Occipital lobe (tissue), 2 donors: Measurements from ENCODE around the gene RNU6-9. TPM values are rescaled to one million over a fixed set of nuclear protein-coding genes. Genes with fewer than 3 reads are reported as not detected.
"Not testable (repeated sequence)": the region's sequence is repeated elsewhere in the genome, so short reads cannot be mapped to it uniquely, and the experiment has no call there.

Source experiments
- DNase-seq: peaks from one replicate; lab custom pipeline; 2025; lab: John Stamatoyannopoulos, UW
- total RNA-seq: library from RNA; depleted of rRNA; stranded (reverse); fragments of >200 nt; gene quantifications from one replicate; pipeline ENCODE4 v1.2.3, GENCODE V29; 2014

The RNU6-9 gene
- total RNA-seq, 1 donor from 2014 or later = not detected

GRCh38 chr19:877992-878660 lies 15.2 kb upstream of the RNU6-9 start:
- DNase-seq = not testable (repeated sequence)

GRCh38 chr19:878751-879561 lies 14.3 kb upstream of the RNU6-9 start:
- DNase-seq = not testable (repeated sequence)

GRCh38 chr19:879711-880438 lies 13.4 kb upstream of the RNU6-9 start:
- no peak for DNase-seq

- no peak for DNase-seq
Measured at GRCh38 chr19:881385-882071, 11.8 kb upstream of the RNU6-9 start.

DNA sequence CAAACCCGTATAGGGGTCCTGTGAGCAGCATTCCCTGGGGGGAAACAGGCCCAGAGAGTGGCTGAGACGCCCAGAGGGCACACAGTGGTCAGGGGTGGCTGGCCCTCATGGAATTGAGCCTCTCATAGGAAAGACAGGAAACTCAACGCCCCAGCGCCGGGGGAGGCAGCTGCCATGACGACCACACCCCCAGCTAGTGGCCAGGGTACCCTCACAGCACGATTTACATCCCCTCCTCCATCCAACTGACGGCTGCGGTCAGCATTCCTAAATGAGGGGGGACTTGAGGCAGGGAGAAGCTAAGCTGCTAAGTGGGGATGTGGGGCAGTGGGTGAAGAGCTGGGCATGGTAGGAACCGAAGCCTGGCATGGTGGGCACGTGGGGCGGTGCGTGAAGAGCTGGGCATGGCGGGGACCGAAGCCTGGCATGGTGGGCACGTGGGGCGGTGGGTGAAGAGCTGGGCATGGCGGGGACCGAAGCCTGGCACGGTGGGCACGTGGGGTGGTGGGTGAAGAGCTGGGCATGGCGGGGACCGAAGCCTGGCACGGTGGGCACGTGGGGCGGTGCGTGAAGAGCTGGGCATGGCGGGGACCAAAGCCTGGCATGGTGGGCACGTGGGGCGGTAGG lies 10.3 kb upstream of the RNU6-9 start:
- no peak for DNase-seq

- DNase-seq = no peak
Measured at GRCh38 chr19:883661-884211, 9.5 kb upstream of the RNU6-9 start.

GRCh38 chr19:884420-885211 lies 8.7 kb upstream of the RNU6-9 start:
- DNase-seq = no peak

GRCh38 chr19:885536-886224 lies 7.6 kb upstream of the RNU6-9 start:
- no peak for DNase-seq

- peak; percentile 51 for DNase-seq
Measured at GRCh38 chr19:887072-887471, 6.2 kb upstream of the RNU6-9 start.

- no peak for DNase-seq
Measured at GRCh38 chr19:887599-887998, 5.7 kb upstream of the RNU6-9 start.

GRCh38 chr19:888581-889385 lies 4.5 kb upstream of the RNU6-9 start:
- DNase-seq = no peak

DNA sequence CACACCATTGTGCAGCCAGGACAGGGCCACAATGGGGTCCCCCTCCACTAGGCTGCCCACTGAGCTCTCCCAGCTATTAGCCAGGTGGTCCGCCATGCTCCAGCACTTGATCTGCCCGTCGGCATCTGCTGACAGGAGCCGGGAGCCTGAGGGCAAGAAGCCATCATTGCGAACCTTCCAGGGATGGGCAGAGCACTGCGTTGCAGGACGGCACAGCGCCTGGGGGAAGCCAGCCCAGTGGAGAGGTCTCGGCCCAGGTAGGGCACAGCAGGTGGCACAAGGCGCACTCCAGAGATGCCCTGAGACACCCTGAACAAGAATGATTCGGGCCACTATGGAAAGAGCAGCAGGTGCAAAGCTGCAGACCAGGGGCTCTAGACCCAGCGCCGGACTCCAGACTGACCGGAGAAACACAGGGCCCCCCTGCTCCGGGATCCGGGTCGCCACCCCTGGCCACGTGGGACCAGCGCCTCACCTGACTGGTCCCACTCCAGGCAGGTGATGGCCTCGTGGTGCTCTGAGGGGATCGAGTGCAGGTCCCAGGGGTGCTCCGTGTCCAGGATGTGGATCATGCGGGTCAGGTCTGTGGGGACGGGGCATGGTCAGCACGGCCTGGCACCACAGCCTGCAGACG lies 3.5 kb upstream of the RNU6-9 start:
- DNase-seq = no peak

DNA sequence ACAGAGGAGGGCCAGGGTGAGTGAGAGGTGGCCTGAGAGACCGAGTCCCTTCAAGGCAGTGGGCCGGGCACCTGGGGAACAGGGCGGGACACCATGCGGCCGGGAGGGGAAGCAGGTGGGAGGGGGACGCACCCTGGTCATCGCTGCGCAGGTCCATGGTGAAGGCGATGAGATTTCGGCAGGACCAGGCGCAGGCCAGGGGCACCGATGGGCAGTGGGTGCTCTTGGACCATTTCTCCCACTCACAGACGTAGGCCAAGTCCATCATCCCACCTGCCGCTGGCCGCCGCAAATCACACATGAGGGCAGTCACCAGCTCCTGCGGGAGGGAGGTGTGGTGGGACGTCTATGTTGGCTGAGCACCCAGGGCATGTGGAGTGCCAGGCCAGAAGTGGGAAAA lies 2.5 kb upstream of the RNU6-9 start:
- DNase-seq = no peak

GRCh38 chr19:891421-892200 lies 1.7 kb upstream of the RNU6-9 start:
- not testable (repeated sequence) for DNase-seq

GRCh38 chr19:892243-892893 lies 916 bp upstream of the RNU6-9 start:
- no peak for DNase-seq

- DNase-seq = no peak
Measured at GRCh38 chr19:896434-896833, 3.1 kb downstream of the RNU6-9 start.

DNA sequence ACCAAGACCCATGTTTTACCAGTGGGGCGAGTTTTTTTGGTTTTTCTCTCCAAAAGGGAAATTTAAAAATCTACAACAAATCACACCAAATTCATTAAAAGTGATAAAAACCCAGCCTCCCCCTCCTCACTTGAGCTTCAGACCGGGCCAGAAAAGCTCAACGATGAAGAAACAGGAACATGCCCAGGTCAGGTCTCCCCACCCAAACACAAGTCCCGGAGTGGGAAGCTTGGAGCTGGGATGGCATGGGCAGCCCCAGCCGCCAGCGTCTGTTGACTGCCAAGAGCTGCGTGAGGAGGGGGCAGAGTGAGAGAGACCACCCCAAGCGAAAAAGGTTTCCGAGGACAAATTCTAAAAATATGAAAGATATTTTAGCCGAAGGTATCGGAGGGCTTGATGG lies 3.7 kb downstream of the RNU6-9 start:
- DNase-seq = no peak
